Stimulated activated CD8-positive, alpha-beta memory T cell treated with anti-CD3 and anti-CD28 coated beads, Interleukin-2, amount 100 ng/mL, for 1 hour (primary cell): ENCODE data around the gene IGF2BP2.

Experiments
- DNase-seq, 2 donors: peaks; one replicate each; pipeline ENCODE4 v3.0.0-alpha.2; 2020; ENCODE audit warnings: low read depth in 2 of 2

The IGF2BP2 gene

GRCh38 chr3:185764980-185765370 is 59.9 kb downstream of the IGF2BP2 start:
- no peak for DNase-seq

- no peak for DNase-seq
Observed at GRCh38 chr3:185764163-185764979, 60.5 kb downstream of the IGF2BP2 start.

GRCh38 chr3:185763347-185764005 is 61.4 kb downstream of the IGF2BP2 start:
- no peak for DNase-seq

- no peak for DNase-seq
Observed at GRCh38 chr3:185760550-185760949, 64.3 kb downstream of the IGF2BP2 start.

GRCh38 chr3:185760088-185760487 is 64.8 kb downstream of the IGF2BP2 start:
- no peak for DNase-seq

GRCh38 chr3:185759512-185759911 is 65.3 kb downstream of the IGF2BP2 start:
- no peak for DNase-seq

GRCh38 chr3:185758912-185759311 is 65.9 kb downstream of the IGF2BP2 start:
- no peak for DNase-seq

- DNase-seq, result no peak
Observed at GRCh38 chr3:185757176-185757575, 67.7 kb downstream of the IGF2BP2 start.

- no peak for DNase-seq
Observed at GRCh38 chr3:185756477-185756876, 68.4 kb downstream of the IGF2BP2 start.

- DNase-seq, result no peak
Observed at GRCh38 chr3:185754920-185755319, 69.9 kb downstream of the IGF2BP2 start.

GRCh38 chr3:185753354-185753753 is 71.5 kb downstream of the IGF2BP2 start:
- DNase-seq, result no peak

GRCh38 chr3:185750702-185751101 is 74.1 kb downstream of the IGF2BP2 start:
- DNase-seq, result no peak

- DNase-seq, result no peak
Observed at GRCh38 chr3:185750015-185750414, 74.8 kb downstream of the IGF2BP2 start.

- no peak for DNase-seq
Observed at GRCh38 chr3:185746470-185746869, 78.4 kb downstream of the IGF2BP2 start.

GRCh38 chr3:185744997-185745843 is 79.6 kb downstream of the IGF2BP2 start:
- no peak for DNase-seq

GRCh38 chr3:185741586-185741985 is 83.3 kb downstream of the IGF2BP2 start:
- DNase-seq, result no peak

- no peak for DNase-seq
Observed at GRCh38 chr3:185740133-185740532, 84.7 kb downstream of the IGF2BP2 start.

- no peak for DNase-seq
Observed at GRCh38 chr3:185739264-185739701, 85.6 kb downstream of the IGF2BP2 start.

- DNase-seq, result no peak
Observed at GRCh38 chr3:185737740-185738680, 86.8 kb downstream of the IGF2BP2 start.

- no peak for DNase-seq
Observed at GRCh38 chr3:185737020-185737419, 87.8 kb downstream of the IGF2BP2 start.

- no peak for DNase-seq
Observed at GRCh38 chr3:185734725-185735096, 90.1 kb downstream of the IGF2BP2 start.
